Neural progenitor cell (in vitro differentiated cells): ENCODE measurements around the gene FAM162A. TPM values are rescaled to one million over a fixed set of nuclear protein-coding genes. Genes with fewer than 3 reads are reported as not detected.
A peak's percentile ranks its signal among the peaks of the same experiment; 100 is the strongest.

ENCODE experiments used
- DNase-seq: peaks from one replicate; pipeline ENCODE4 v3.0.0-alpha.2; 2016; ENCODE audit warnings: low spot score
- H2AFZ ChIP-seq: fragments of 200-600 bp; sonication (generic); replicated peaks from 2 replicates; pipeline ENCODE4 v1.6.1; 2016; ENCODE audit warnings: antibody characterized with exemption
- H3F3A ChIP-seq: fragments of 200-600 bp; sonication (generic); 2 replicates; pipeline ENCODE4 v1.6.1; 2016; ENCODE audit warnings: antibody characterized with exemption, low read depth
- H3K27ac ChIP-seq: fragments of 200-600 bp; sonication (generic); 2 replicates; pipeline ENCODE4 v1.5.1; 2016; ENCODE audit warnings: mild to moderate bottlenecking
- H3K27me3 ChIP-seq: fragments of 200-600 bp; sonication (generic); 2 replicates; pipeline ENCODE4 v1.6.1; 2016; ENCODE audit warnings: mild to moderate bottlenecking, moderate library complexity
- H3K36me3 ChIP-seq: fragments of 200-600 bp; sonication (generic); 2 replicates; pipeline ENCODE4 v1.5.1; 2016
- H3K4me1 ChIP-seq: fragments of 200-600 bp; sonication (generic); 2 replicates; pipeline ENCODE4 v1.6.1; 2016; ENCODE audit warnings: mixed run types
- H3K4me2 ChIP-seq: fragments of 200-600 bp; sonication (generic); 2 replicates; pipeline ENCODE4 v1.6.1; 2016
- H3K4me3 ChIP-seq: fragments of 200-600 bp; sonication (generic); 2 replicates; pipeline ENCODE4 v1.5.1; 2016
- H3K79me2 ChIP-seq: fragments of 200-600 bp; sonication (generic); 2 replicates; pipeline ENCODE4 v1.6.1; 2016; ENCODE audit warnings: low read depth
- H3K9ac ChIP-seq: fragments of 200-600 bp; sonication (generic); 2 replicates; pipeline ENCODE4 v1.6.1; 2016
- H3K9me3 ChIP-seq: fragments of 200-600 bp; sonication (generic); 2 replicates; pipeline ENCODE4 v1.5.1; 2016; ENCODE audit warnings: low read depth
- H4K20me1 ChIP-seq: fragments of 200-600 bp; sonication (generic); 2 replicates; pipeline ENCODE4 v1.6.1; 2016; ENCODE audit warnings: low read depth
- H3K27ac Mint-ChIP-seq: 3 replicates; pipeline ENCODE4 v1.8.0; 2021; ENCODE audit warnings: mixed read lengths
- H3K27me3 Mint-ChIP-seq: 2 replicates; pipeline ENCODE4 v1.8.0; 2022; ENCODE audit warnings: low read depth, mild to moderate bottlenecking, inconsistent platforms, moderate library complexity, mixed read lengths; ENCODE audit not compliant: insufficient read depth
- H3K36me3 Mint-ChIP-seq: 3 replicates; pipeline ENCODE4 v1.8.0; 2021; ENCODE audit warnings: mixed read lengths
- H3K4me1 Mint-ChIP-seq: 3 replicates; pipeline ENCODE4 v1.8.0; 2021; ENCODE audit warnings: mixed read lengths
- H3K4me3 Mint-ChIP-seq: 3 replicates; pipeline ENCODE4 v1.8.0; 2021; ENCODE audit warnings: mild to moderate bottlenecking, moderate library complexity, mixed read lengths
- H3K9me3 Mint-ChIP-seq: 3 replicates; pipeline ENCODE4 v1.8.0; 2020; ENCODE audit warnings: mixed read lengths
- EZH2 ChIP-seq: fragments of 200-600 bp; sonication (generic); IDR thresholded peaks from 2 replicates; pipeline ENCODE4 v1.6.1; 2017; ENCODE audit warnings: antibody characterized with exemption, mild to moderate bottlenecking, moderate library complexity
- EZH2phosphoT487 ChIP-seq: fragments of 200-600 bp; sonication (generic); IDR thresholded peaks from 2 replicates; pipeline ENCODE4 v1.6.1; 2017; ENCODE audit warnings: antibody characterized with exemption
- total RNA-seq: library from RNA; depleted of rRNA; stranded (reverse); fragments of >200 nt; gene quantifications from 2 replicates; pipeline ENCODE4 v1.2.3, GENCODE V29; 2015; ENCODE audit warnings: low replicate concordance
- TF ChIP-seq, protein P1 (sequence below): fragments of 200-600 bp; sonication (generic); IDR thresholded peaks from 2 replicates; pipeline ENCODE4 v1.5.1; 2017; ENCODE audit warnings: antibody characterized with exemption, mild to moderate bottlenecking

FAM162A gene
- total RNA-seq, 1 donor from 2014 or later: 66.1 TPM

DNA sequence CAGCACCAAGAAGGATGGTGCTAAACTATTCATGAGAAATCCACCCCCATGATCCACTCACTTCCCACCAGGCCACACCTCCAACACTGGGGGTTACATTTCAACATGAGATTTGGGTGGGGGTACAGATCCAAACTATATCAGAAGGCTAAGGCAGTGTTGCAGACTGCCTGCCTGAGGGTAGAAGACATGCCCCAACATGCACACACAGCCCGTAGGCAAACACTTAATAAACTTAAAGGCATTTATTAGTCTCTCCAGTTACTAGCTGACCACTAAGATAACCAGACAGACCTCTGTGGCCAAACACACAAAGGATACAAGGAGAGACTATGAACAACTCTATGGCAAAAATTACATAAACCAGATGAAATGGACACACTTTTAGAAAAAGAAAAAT, 10.2 kb downstream of the FAM162A start:
- H3K27ac Mint-ChIP-seq: no peak overlapping the region
- H3K9me3 Mint-ChIP-seq: no peaks in the 10 kb centered on the region
- no peak overlapping the region for H3K4me3 ChIP-seq
- no peak overlapping the region for H3K4me2 ChIP-seq
- no peaks in the 10 kb centered on the region for H3F3A ChIP-seq
- no peak overlapping the region for H3K4me3 Mint-ChIP-seq
- no peaks in the 10 kb centered on the region for H3K4me1 ChIP-seq
- H3K4me1 Mint-ChIP-seq: no peaks in the 10 kb centered on the region
- no peak overlapping the region for H2AFZ ChIP-seq
- peaks cover 17% of the 10 kb centered on the region for H4K20me1 ChIP-seq
- H3K79me2 ChIP-seq: no peaks in the 10 kb centered on the region
- no peak overlapping the region for H3K9ac ChIP-seq
- H3K27me3 Mint-ChIP-seq: no peaks in the 10 kb centered on the region
- H3K9me3 ChIP-seq: no peaks in the 10 kb centered on the region
- H3K36me3 Mint-ChIP-seq: no peaks in the 10 kb centered on the region
- no peak for DNase-seq
- no peak overlapping the region for H3K27ac ChIP-seq
- H3K27me3 ChIP-seq: no peaks in the 10 kb centered on the region
- TF ChIP-seq, protein P1, sequence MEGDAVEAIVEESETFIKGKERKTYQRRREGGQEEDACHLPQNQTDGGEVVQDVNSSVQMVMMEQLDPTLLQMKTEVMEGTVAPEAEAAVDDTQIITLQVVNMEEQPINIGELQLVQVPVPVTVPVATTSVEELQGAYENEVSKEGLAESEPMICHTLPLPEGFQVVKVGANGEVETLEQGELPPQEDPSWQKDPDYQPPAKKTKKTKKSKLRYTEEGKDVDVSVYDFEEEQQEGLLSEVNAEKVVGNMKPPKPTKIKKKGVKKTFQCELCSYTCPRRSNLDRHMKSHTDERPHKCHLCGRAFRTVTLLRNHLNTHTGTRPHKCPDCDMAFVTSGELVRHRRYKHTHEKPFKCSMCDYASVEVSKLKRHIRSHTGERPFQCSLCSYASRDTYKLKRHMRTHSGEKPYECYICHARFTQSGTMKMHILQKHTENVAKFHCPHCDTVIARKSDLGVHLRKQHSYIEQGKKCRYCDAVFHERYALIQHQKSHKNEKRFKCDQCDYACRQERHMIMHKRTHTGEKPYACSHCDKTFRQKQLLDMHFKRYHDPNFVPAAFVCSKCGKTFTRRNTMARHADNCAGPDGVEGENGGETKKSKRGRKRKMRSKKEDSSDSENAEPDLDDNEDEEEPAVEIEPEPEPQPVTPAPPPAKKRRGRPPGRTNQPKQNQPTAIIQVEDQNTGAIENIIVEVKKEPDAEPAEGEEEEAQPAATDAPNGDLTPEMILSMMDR: no peak
- TF ChIP-seq EZH2phosphoT487: no peak
- TF ChIP-seq EZH2: no peak
- H3K36me3 ChIP-seq: no peaks in the 10 kb centered on the region

DNA sequence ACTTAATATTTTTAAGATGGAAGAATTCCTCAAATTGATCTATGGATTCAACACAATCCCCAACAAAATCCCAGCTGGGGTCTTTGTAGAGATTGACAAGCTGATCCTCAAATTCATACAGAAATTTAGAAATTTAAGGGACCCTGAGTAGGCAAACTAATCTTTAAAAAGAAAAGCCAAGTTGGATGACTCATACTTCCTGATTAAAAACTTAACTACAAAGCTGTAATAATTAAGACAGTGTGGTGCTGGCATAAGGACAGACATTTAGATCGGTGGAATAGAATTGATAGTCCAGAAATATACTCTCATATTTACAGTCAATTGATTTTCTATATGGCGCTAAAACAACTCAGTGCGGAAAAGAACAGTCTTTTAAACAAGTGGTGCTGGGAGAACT, 11.6 kb downstream of the FAM162A start:
- Histone ChIP-seq H3K27me3 (no peaks in the 10 kb centered on the region), H3K36me3 (no peaks in the 10 kb centered on the region), H3K4me2 (no peak overlapping the region), H3K4me1 (no peaks in the 10 kb centered on the region), H4K20me1 (peaks cover 6% of the 10 kb centered on the region), H3K9ac (peak overlapping the region; percentile 15), H3K27ac (no peak overlapping the region), H3K79me2 (no peaks in the 10 kb centered on the region), H2AFZ (no peak overlapping the region), H3K4me3 (no peak overlapping the region), H3K9me3 (no peaks in the 10 kb centered on the region), H3F3A (no peaks in the 10 kb centered on the region)
- no peaks in the 10 kb centered on the region for H3K4me1 Mint-ChIP-seq
- H3K9me3 Mint-ChIP-seq: no peaks in the 10 kb centered on the region
- H3K4me3 Mint-ChIP-seq: no peak overlapping the region
- H3K27me3 Mint-ChIP-seq: no peaks in the 10 kb centered on the region
- no peak for DNase-seq
- H3K36me3 Mint-ChIP-seq: no peaks in the 10 kb centered on the region
- no peak overlapping the region for H3K27ac Mint-ChIP-seq
- TF ChIP-seq EZH2phosphoT487 (no peak), EZH2 (no peak)
- TF ChIP-seq, protein P1: no peak

DNA sequence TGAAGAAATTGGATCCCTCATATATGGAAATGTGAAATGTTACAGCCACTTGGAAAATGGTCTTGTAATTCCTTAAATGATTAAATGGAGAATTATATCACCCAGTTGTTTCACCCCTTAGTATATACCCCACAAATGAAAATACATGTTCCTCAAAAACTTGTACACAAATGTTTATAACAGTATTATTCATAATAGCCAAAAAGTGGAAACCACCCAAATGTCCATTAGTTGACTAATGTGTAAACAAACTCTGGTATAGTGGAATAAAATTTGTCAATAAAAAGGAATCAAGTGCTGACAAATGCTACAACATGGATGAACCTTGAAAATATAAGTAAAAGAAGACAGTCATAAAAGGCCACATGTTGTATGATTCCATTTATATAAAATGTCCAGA, 12.5 kb downstream of the FAM162A start:
- peaks cover 3% of the 10 kb centered on the region for H4K20me1 ChIP-seq
- no peak for DNase-seq
- H3K4me3 ChIP-seq: no peak overlapping the region
- no peaks in the 10 kb centered on the region for H3K36me3 Mint-ChIP-seq
- H3K9ac ChIP-seq: no peak overlapping the region
- no peaks in the 10 kb centered on the region for H3K79me2 ChIP-seq
- H3K4me3 Mint-ChIP-seq: no peak overlapping the region
- TF ChIP-seq, protein P1: no peak
- no peak for TF ChIP-seq EZH2phosphoT487
- no peak for TF ChIP-seq EZH2
- no peaks in the 10 kb centered on the region for H3K36me3 ChIP-seq
- no peaks in the 10 kb centered on the region for H3K4me1 ChIP-seq
- H3F3A ChIP-seq: no peaks in the 10 kb centered on the region
- no peaks in the 10 kb centered on the region for H3K4me1 Mint-ChIP-seq
- H3K27ac Mint-ChIP-seq: no peak overlapping the region
- no peaks in the 10 kb centered on the region for H3K27me3 ChIP-seq
- H2AFZ ChIP-seq: no peak overlapping the region
- H3K27ac ChIP-seq: no peak overlapping the region
- no peaks in the 10 kb centered on the region for H3K9me3 Mint-ChIP-seq
- H3K4me2 ChIP-seq: no peak overlapping the region
- no peaks in the 10 kb centered on the region for H3K27me3 Mint-ChIP-seq
- no peaks in the 10 kb centered on the region for H3K9me3 ChIP-seq
